ENCODE measurements around the gene MAST4. TPM values are rescaled to one million over a fixed set of nuclear protein-coding genes. Genes with fewer than 3 reads are reported as not detected.

MAST4 gene
- total RNA-seq, 4 donors from 2014 or later = 8.2 to 203 (median 35.5) TPM

GRCh38 chr5:67027171-67027570 lies 431.0 kb downstream of the MAST4 start:
- intact Hi-C loops (cut with DNase I; ENCODE audit: low total_unique reads) = no loop called here
- H3K27me3 ChIP-seq = no peaks in the 10 kb centered on the region
- no peaks in the 10 kb centered on the region for H3K9me3 ChIP-seq
- peaks cover 0 to 7% of the 10 kb centered on the region in 2 donors for H3K4me1 ChIP-seq
- H3K36me3 ChIP-seq = no peaks in the 10 kb centered on the region
- no peak for TF ChIP-seq CTCF (IDR thresholded peaks at IDR 0.05)
- TF ChIP-seq POLR2A (IDR thresholded peaks at IDR 0.05) = no peak
- H3K27ac ChIP-seq = no peak overlapping the region
- H3K4me3 ChIP-seq = no peak overlapping the region
- no peak for DNase-seq

- Histone ChIP-seq H3K4me3 (no peak overlapping the region), H3K9me3 (no peaks in the 10 kb centered on the region), H3K4me1 (peaks cover 0 to 7% of the 10 kb centered on the region in 2 donors), H3K36me3 (no peaks in the 10 kb centered on the region), H3K27me3 (no peaks in the 10 kb centered on the region), H3K27ac (no peak overlapping the region)
- DNase-seq = no peak
- TF ChIP-seq CTCF (IDR thresholded peaks at IDR 0.05) (no peak), POLR2A (IDR thresholded peaks at IDR 0.05) (no peak)
- intact Hi-C loops (cut with DNase I; ENCODE audit: low total_unique reads) = no loop called here
Observed at GRCh38 chr5:67028371-67028770, 432.2 kb downstream of the MAST4 start.

- intact Hi-C loops (cut with DNase I; ENCODE audit: low total_unique reads) = no loop called here
- Histone ChIP-seq H3K9me3 (no peaks in the 10 kb centered on the region), H3K4me1 (peaks cover 0 to 7% of the 10 kb centered on the region in 2 donors), H3K4me3 (no peak overlapping the region), H3K27ac (no peak overlapping the region), H3K36me3 (no peaks in the 10 kb centered on the region), H3K27me3 (no peaks in the 10 kb centered on the region)
- TF ChIP-seq POLR2A (IDR thresholded peaks at IDR 0.05) = no peak
- no peak for TF ChIP-seq CTCF (IDR thresholded peaks at IDR 0.05)
- no peak for DNase-seq
Observed at GRCh38 chr5:67028941-67029340, 432.7 kb downstream of the MAST4 start.

- no peak for TF ChIP-seq CTCF (IDR thresholded peaks at IDR 0.05)
- TF ChIP-seq POLR2A (IDR thresholded peaks at IDR 0.05) = no peak
- no peaks in the 10 kb centered on the region for H3K36me3 ChIP-seq
Observed at GRCh38 chr5:67029481-67029880, 433.3 kb downstream of the MAST4 start.

GRCh38 chr5:67030289-67031056 lies 434.3 kb downstream of the MAST4 start:
- Histone ChIP-seq H3K4me3 (no peak overlapping the region), H3K36me3 (no peaks in the 10 kb centered on the region), H3K9me3 (no peaks in the 10 kb centered on the region), H3K27ac (peak overlapping the region in 1 of 2 donors; percentile 24), H3K4me1 (peaks cover 0 to 7% of the 10 kb centered on the region in 2 donors), H3K27me3 (no peaks in the 10 kb centered on the region)
- DNase-seq = no peak
- intact Hi-C loops (cut with DNase I; ENCODE audit: low total_unique reads) = no loop called here
- no peak for TF ChIP-seq POLR2A (IDR thresholded peaks at IDR 0.05)
- no peak for TF ChIP-seq CTCF (IDR thresholded peaks at IDR 0.05)

More at GRCh38 chr5:67029481-67029880, 433.3 kb downstream of the MAST4 start:
- H3K27me3 ChIP-seq = no peaks in the 10 kb centered on the region
- intact Hi-C loops (cut with DNase I; ENCODE audit: low total_unique reads) = no loop called here
- H3K4me1 ChIP-seq = peaks cover 0 to 7% of the 10 kb centered on the region in 2 donors
- H3K4me3 ChIP-seq = no peak overlapping the region
- H3K9me3 ChIP-seq = no peaks in the 10 kb centered on the region
- DNase-seq = no peak
- no peak overlapping the region for H3K27ac ChIP-seq

All from uterus (tissue), 4 donors.